Measurements from ENCODE around the gene PLP1. TPM values are rescaled to one million over a fixed set of nuclear protein-coding genes. Genes with fewer than 3 reads are reported as not detected.

PLP1 gene
- total and polyA plus RNA-seq, 2 donors (not counting 3 experiments of a cell fraction or from before 2014, with no cell fraction given) = not detected

- ChIA-PET CTCF (interaction anchor here (0.6 to 4.8 kb wide), 11 partner anchors 36 to 241 kb away, joined by 3 to 46 read pairs (median 3); partner anchors contain the start of gene TMEM31), POLR2A (no interaction called here)
- Histone ChIP-seq H3K4me1 (ENCODE audit: control insufficient read depth, extremely low read depth, insufficient read depth, low read length) (no peaks in the 10 kb centered on the region), H3K27ac (ENCODE audit: insufficient read depth, low read depth, low read length) (no peak overlapping the region), H3K79me2 (ENCODE audit: control insufficient read depth, insufficient read depth, low read length) (no peaks in the 10 kb centered on the region), H3K4me3 (replicated peaks in 1 of 3; ENCODE audit: insufficient read depth in 1 of 3, low read depth in 1 of 3, low read length in 3 of 3) (no peak overlapping the region), H3K4me2 (ENCODE audit: insufficient read depth, low read length) (no peak overlapping the region), H3K9ac (replicated peaks; ENCODE audit: extremely low read depth, insufficient read depth, low read length) (no peak overlapping the region), H4K20me1 (replicated peaks; ENCODE audit: control insufficient read depth, extremely low read depth, insufficient read depth, low read length) (no peaks in the 10 kb centered on the region), H3K9me3 (replicated peaks; ENCODE audit: control insufficient read depth, insufficient read depth, low read length) (no peaks in the 10 kb centered on the region), H3K36me3 (ENCODE audit: control insufficient read depth in 2 of 2, extremely low read depth in 1 of 2, insufficient read depth in 2 of 2, low read length in 2 of 2) (no peaks in the 10 kb centered on the region), H3K9me1 (replicated peaks; ENCODE audit: control insufficient read depth, extremely low read depth, insufficient read depth, low read length) (no peaks in the 10 kb centered on the region), H3K27me3 (ENCODE audit: control insufficient read depth in 2 of 2, insufficient read depth in 2 of 2, low read length in 2 of 2) (peaks cover 0 to 2% of the 10 kb centered on the region in 2 experiments), H2AFZ (ENCODE audit: low read depth, low read length) (no peak overlapping the region)
- TF ChIP-seq FOS (IDR thresholded peaks at IDR 0.05; ENCODE audit: borderline replicate concordance, insufficient read depth, low read length) = no peak
- TF ChIP-seq CTCF (IDR thresholded peaks at IDR 0.05; ENCODE audit: extremely low read depth in 1 of 2, insufficient read depth in 1 of 2, low read depth in 1 of 2, low read length in 2 of 2) = peak; percentile 39 to 40
- intact Hi-C loops (cut with micrococcal nuclease) = loop anchor here (1.0 kb wide), 3 partner anchors 63 to 241 kb away; no protein-coding TSS in a partner anchor
- dilution Hi-C loops (cut with MboI; ENCODE audit: extremely low pct_ligation_motif_present, low sequenced_read_pairs) = no loop called here
- BruUV-seq (replicated peaks) = no TSS peak
- peak; percentile 40 for DNase-seq (ENCODE audit: low read depth, low spot score)
- peak; percentile 83 for FAIRE-seq
Measured at GRCh38 chrX:103774070-103774642, 2.5 kb upstream of the PLP1 start.

GRCh38 chrX:103779141-103779789 is 2.6 kb downstream of the PLP1 start:
- ChIA-PET POLR2A (no interaction called here), CTCF (no interaction called here)
- FAIRE-seq (no peak), DNase-seq (ENCODE audit: low read depth, low spot score) (peak; percentile 2)
- Histone ChIP-seq H4K20me1 (replicated peaks; ENCODE audit: control insufficient read depth, extremely low read depth, insufficient read depth, low read length) (no peaks in the 10 kb centered on the region), H2AFZ (ENCODE audit: low read depth, low read length) (no peak overlapping the region), H3K79me2 (ENCODE audit: control insufficient read depth, insufficient read depth, low read length) (no peaks in the 10 kb centered on the region), H3K9ac (replicated peaks; ENCODE audit: extremely low read depth, insufficient read depth, low read length) (no peak overlapping the region), H3K4me3 (replicated peaks in 1 of 3; ENCODE audit: insufficient read depth in 1 of 3, low read depth in 1 of 3, low read length in 3 of 3) (no peak overlapping the region), H3K9me1 (replicated peaks; ENCODE audit: control insufficient read depth, extremely low read depth, insufficient read depth, low read length) (no peaks in the 10 kb centered on the region), H3K4me1 (ENCODE audit: control insufficient read depth, extremely low read depth, insufficient read depth, low read length) (no peaks in the 10 kb centered on the region), H3K27ac (ENCODE audit: insufficient read depth, low read depth, low read length) (no peak overlapping the region), H3K36me3 (ENCODE audit: control insufficient read depth in 2 of 2, extremely low read depth in 1 of 2, insufficient read depth in 2 of 2, low read length in 2 of 2) (no peaks in the 10 kb centered on the region), H3K27me3 (ENCODE audit: control insufficient read depth in 2 of 2, insufficient read depth in 2 of 2, low read length in 2 of 2) (peaks cover 0 to 2% of the 10 kb centered on the region in 2 experiments), H3K4me2 (ENCODE audit: insufficient read depth, low read length) (no peak overlapping the region), H3K9me3 (replicated peaks; ENCODE audit: control insufficient read depth, insufficient read depth, low read length) (no peaks in the 10 kb centered on the region)
- dilution Hi-C loops (cut with MboI; ENCODE audit: extremely low pct_ligation_motif_present, low sequenced_read_pairs) (no loop called here), intact Hi-C loops (cut with micrococcal nuclease) (no loop called here)
- TF ChIP-seq EZH2 (IDR thresholded peaks at IDR 0.05; ENCODE audit: borderline replicate concordance, low read depth, low read length, severe bottlenecking) = no peak
- no peak for TF ChIP-seq POLR2A (IDR thresholded peaks at IDR 0.05; ENCODE audit: low read depth, low read length)
- no peak for TF ChIP-seq JUN (IDR thresholded peaks at IDR 0.05; ENCODE audit: borderline replicate concordance, insufficient read depth, insufficient read length, low read depth)
- no peak for TF ChIP-seq FOS (IDR thresholded peaks at IDR 0.05; ENCODE audit: borderline replicate concordance, insufficient read depth, low read length)
- no peak for TF ChIP-seq CTCF (IDR thresholded peaks at IDR 0.05; ENCODE audit: extremely low read depth in 1 of 2, insufficient read depth in 1 of 2, low read depth in 1 of 2, low read length in 2 of 2)
- TF ChIP-seq MYC (IDR thresholded peaks at IDR 0.05; ENCODE audit: low read depth, low read length) = no peak
- BruUV-seq (replicated peaks) = no TSS peak

All from endothelial cell of umbilical vein (primary cell).